Measurements from ENCODE around the gene PAM. TPM values are rescaled to one million over a fixed set of nuclear protein-coding genes. Genes with fewer than 3 reads are reported as not detected.
A peak's percentile ranks its signal among the peaks of the same experiment; 100 is the strongest.

PAM gene
- polyA plus RNA-seq, 1 donor from 2014 or later, result 363 TPM

DNA sequence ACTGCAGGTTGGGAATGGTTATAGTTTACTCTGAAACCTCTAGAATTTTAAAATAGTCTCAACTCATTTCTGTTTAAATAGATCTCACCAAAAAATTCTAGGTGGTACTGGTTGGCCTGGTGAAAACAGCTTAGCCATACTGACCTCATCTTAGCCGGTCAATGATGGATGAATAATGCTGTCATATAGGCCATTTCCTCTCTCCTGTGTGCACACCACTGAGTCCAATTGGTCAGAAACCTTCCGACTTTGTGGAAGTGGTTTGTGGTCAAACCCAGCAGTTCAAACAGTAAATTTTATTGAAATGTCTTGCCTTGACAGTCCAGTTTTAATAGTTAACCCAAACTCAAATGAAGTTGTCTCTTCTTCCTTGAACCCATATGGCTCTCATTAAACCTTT is 266.2 kb downstream of the PAM start:
- peaks cover 3% of the 10 kb centered on the region for H3K36me3 ChIP-seq (ENCODE audit: insufficient read depth, low read length)
- H3K27me3 ChIP-seq (ENCODE audit: insufficient read depth, low read depth, low read length), result no peaks in the 10 kb centered on the region
- H2AFZ ChIP-seq (ENCODE audit: low read depth, low read length), result no peak overlapping the region
- no peaks in the 10 kb centered on the region for H3K9me2 ChIP-seq (ENCODE audit: insufficient read depth, low read length)
- no peak overlapping the region for H3K9ac ChIP-seq (ENCODE audit: low read length)
- H3F3A ChIP-seq (ENCODE audit: insufficient read depth, low read length, poor library complexity, severe bottlenecking), result no peaks in the 10 kb centered on the region
- no peaks in the 10 kb centered on the region for H3K79me2 ChIP-seq (replicated peaks; ENCODE audit: insufficient read depth, low read length)
- no peaks in the 10 kb centered on the region for H3K9me3 ChIP-seq (ENCODE audit: low read length)
- H4K20me1 ChIP-seq (ENCODE audit: insufficient read depth), result no peaks in the 10 kb centered on the region
- no peak overlapping the region for H3K27ac ChIP-seq (ENCODE audit: low read length)
- H3K4me3 ChIP-seq (ENCODE audit: low read length), result no peak overlapping the region
- no peak overlapping the region for H3K4me2 ChIP-seq (ENCODE audit: low read length)
- TF ChIP-seq, protein P1, sequence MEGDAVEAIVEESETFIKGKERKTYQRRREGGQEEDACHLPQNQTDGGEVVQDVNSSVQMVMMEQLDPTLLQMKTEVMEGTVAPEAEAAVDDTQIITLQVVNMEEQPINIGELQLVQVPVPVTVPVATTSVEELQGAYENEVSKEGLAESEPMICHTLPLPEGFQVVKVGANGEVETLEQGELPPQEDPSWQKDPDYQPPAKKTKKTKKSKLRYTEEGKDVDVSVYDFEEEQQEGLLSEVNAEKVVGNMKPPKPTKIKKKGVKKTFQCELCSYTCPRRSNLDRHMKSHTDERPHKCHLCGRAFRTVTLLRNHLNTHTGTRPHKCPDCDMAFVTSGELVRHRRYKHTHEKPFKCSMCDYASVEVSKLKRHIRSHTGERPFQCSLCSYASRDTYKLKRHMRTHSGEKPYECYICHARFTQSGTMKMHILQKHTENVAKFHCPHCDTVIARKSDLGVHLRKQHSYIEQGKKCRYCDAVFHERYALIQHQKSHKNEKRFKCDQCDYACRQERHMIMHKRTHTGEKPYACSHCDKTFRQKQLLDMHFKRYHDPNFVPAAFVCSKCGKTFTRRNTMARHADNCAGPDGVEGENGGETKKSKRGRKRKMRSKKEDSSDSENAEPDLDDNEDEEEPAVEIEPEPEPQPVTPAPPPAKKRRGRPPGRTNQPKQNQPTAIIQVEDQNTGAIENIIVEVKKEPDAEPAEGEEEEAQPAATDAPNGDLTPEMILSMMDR (IDR thresholded peaks at IDR 0.05; ENCODE audit: poor library complexity, severe bottlenecking), result no peak

DNA sequence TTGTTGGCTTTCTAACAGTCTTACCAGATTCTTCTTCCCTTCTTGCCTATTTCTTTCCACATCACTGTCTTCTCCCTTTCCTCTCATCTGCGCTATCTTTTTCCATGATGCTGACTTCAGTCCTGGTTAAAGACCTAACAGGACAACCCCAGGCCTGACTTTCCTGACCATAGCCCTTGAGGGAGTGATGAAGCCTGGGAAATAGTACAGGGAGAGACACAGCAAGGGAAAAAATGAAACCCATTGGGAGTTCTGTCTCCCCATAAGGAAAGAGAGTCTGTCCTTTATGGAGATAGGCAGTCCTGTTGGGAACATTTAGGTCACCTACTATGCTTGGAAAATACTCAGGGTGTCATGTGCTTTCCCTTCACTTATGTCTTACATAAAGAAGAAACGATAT is 272.2 kb downstream of the PAM start:
- Histone ChIP-seq H3K9ac (ENCODE audit: low read length) (no peak overlapping the region), H3F3A (ENCODE audit: insufficient read depth, low read length, poor library complexity, severe bottlenecking) (no peaks in the 10 kb centered on the region), H3K9me2 (ENCODE audit: insufficient read depth, low read length) (no peaks in the 10 kb centered on the region), H3K79me2 (replicated peaks; ENCODE audit: insufficient read depth, low read length) (no peaks in the 10 kb centered on the region), H2AFZ (ENCODE audit: low read depth, low read length) (no peak overlapping the region), H3K36me3 (ENCODE audit: insufficient read depth, low read length) (peaks cover 5% of the 10 kb centered on the region), H3K4me3 (ENCODE audit: low read length) (no peak overlapping the region), H3K9me3 (ENCODE audit: low read length) (no peaks in the 10 kb centered on the region), H3K27ac (ENCODE audit: low read length) (no peak overlapping the region), H3K27me3 (ENCODE audit: insufficient read depth, low read depth, low read length) (no peaks in the 10 kb centered on the region), H3K4me2 (ENCODE audit: low read length) (no peak overlapping the region), H4K20me1 (ENCODE audit: insufficient read depth) (no peaks in the 10 kb centered on the region)
- TF ChIP-seq RAD21 (conservative IDR thresholded peaks at IDR 0.05) (no peak), POLR2AphosphoS5 (IDR thresholded peaks at IDR 0.05) (no peak), TAF1 (IDR thresholded peaks at IDR 0.05; ENCODE audit: low read depth) (no peak)
- TF ChIP-seq, protein P1 (IDR thresholded peaks at IDR 0.05; ENCODE audit: poor library complexity, severe bottlenecking), result no peak

DNA sequence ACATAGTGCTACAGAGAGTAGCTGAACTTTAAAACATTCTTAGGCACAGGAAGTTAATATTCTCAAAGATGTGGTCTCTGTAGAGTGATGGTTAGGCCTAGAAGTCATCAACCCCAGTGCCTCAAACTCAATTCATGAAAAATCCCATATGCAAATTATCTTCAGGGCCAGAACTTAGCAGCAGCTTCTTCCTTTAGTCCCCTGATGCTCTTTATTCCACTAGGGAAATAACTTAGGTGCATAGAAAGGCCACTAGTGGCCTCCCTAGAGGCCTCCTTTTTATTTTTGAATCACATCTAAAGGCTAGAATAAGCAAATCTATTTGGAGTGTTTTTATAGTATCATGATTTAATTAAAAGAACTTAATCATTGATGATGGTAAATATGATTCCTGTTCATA is 276.5 kb downstream of the PAM start:
- no peaks in the 10 kb centered on the region for H4K20me1 ChIP-seq (ENCODE audit: insufficient read depth)
- H3K4me3 ChIP-seq (ENCODE audit: low read length), result no peak overlapping the region
- H3K27ac ChIP-seq (ENCODE audit: low read length), result no peak overlapping the region
- no peaks in the 10 kb centered on the region for H3K9me3 ChIP-seq (ENCODE audit: low read length)
- H3F3A ChIP-seq (ENCODE audit: insufficient read depth, low read length, poor library complexity, severe bottlenecking), result no peaks in the 10 kb centered on the region
- H3K9ac ChIP-seq (ENCODE audit: low read length), result no peak overlapping the region
- TF ChIP-seq EZH2 (IDR thresholded peaks at IDR 0.05; ENCODE audit: borderline replicate concordance, insufficient read depth, low read length, poor library complexity, severe bottlenecking), result no peak
- TF ChIP-seq, protein P1 (IDR thresholded peaks at IDR 0.05; ENCODE audit: poor library complexity, severe bottlenecking), result peak; percentile 21
- H3K9me2 ChIP-seq (ENCODE audit: insufficient read depth, low read length), result no peaks in the 10 kb centered on the region
- peaks cover 8% of the 10 kb centered on the region for H3K36me3 ChIP-seq (ENCODE audit: insufficient read depth, low read length)
- H3K79me2 ChIP-seq (replicated peaks; ENCODE audit: insufficient read depth, low read length), result no peaks in the 10 kb centered on the region
- no peak overlapping the region for H3K4me2 ChIP-seq (ENCODE audit: low read length)
- no peaks in the 10 kb centered on the region for H3K27me3 ChIP-seq (ENCODE audit: insufficient read depth, low read depth, low read length)
- no peak overlapping the region for H2AFZ ChIP-seq (ENCODE audit: low read depth, low read length)

Data from neural cell (in vitro differentiated cells).